ENCODE measurements around the gene CHKA.

- TF ChIP-seq, protein P1, sequence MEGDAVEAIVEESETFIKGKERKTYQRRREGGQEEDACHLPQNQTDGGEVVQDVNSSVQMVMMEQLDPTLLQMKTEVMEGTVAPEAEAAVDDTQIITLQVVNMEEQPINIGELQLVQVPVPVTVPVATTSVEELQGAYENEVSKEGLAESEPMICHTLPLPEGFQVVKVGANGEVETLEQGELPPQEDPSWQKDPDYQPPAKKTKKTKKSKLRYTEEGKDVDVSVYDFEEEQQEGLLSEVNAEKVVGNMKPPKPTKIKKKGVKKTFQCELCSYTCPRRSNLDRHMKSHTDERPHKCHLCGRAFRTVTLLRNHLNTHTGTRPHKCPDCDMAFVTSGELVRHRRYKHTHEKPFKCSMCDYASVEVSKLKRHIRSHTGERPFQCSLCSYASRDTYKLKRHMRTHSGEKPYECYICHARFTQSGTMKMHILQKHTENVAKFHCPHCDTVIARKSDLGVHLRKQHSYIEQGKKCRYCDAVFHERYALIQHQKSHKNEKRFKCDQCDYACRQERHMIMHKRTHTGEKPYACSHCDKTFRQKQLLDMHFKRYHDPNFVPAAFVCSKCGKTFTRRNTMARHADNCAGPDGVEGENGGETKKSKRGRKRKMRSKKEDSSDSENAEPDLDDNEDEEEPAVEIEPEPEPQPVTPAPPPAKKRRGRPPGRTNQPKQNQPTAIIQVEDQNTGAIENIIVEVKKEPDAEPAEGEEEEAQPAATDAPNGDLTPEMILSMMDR (IDR thresholded peaks at IDR 0.05), result no peak
- TF ChIP-seq POLR2AphosphoS5 (IDR thresholded peaks at IDR 0.05; ENCODE audit: insufficient read depth in 1 of 2, low read depth in 1 of 2), result no peak
- no peak for TF ChIP-seq POLR2A (IDR thresholded peaks at IDR 0.05)
These were observed 37.4 kb upstream of the CHKA start for GRCh38 chr11:68158580-68158979.

Data from vagina (tissue), 2 donors.